GM04503 (cell line): Measurements from ENCODE around the gene AVPR2.

Experiments used
- DNase-seq: peaks from one replicate; pipeline ENCODE4 v3.0.0-alpha.2; 2012; ENCODE audit warnings: low read depth

Gene AVPR2

DNA sequence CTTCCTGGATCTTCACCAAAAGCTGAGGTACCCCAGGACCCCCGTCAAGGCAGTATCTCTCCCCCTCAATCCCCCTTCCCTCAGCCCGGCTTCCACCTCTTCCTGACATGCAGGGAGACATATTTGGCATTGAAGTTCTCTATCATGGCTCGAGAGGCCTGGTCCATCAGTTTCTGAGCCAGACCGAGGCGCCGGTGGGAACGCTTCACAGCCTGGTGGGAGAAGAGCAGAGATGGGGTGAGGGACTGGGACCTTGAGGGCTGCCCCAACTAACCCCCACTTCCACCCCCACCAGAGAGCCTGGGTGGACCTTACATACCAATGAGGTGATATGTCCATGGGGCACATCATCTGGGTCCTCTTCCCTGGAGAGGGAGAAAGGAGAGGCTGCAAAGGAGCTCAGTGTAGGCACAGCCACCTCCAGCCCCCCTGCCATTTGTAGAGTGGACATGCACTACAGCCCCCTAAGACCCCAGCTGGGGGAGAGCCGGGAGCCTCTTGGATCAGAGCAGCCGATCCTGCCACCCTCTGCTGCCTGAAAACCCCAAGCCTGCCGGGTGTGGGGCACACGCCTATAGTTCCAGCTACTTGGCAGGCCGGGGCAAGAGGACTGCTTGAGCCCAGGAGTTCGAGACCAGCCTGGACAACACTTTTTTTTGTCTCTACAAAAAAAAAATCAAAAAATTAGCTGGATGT, 27.9 kb downstream of the AVPR2 start:
- no peak for DNase-seq

DNA sequence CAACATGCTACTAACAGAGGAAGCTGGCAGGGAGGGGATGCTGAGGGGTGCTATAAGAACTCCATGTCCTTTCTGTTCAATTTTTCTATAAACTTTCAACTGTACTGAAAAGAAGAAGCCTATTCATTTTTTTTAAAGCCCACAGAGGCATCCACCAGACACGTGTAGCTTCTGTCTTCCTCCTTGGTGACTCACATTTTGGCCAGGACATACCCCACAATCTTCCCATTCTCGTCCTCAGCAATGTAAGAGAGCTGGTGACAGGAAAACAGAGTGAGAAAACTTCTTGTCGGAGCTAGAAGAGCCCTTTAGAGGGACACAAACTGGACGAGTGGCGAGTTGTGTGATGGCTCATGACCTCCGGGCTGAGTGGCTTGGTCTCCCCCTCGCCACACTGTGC, 29.3 kb downstream of the AVPR2 start:
- peak; percentile 35 for DNase-seq

DNA sequence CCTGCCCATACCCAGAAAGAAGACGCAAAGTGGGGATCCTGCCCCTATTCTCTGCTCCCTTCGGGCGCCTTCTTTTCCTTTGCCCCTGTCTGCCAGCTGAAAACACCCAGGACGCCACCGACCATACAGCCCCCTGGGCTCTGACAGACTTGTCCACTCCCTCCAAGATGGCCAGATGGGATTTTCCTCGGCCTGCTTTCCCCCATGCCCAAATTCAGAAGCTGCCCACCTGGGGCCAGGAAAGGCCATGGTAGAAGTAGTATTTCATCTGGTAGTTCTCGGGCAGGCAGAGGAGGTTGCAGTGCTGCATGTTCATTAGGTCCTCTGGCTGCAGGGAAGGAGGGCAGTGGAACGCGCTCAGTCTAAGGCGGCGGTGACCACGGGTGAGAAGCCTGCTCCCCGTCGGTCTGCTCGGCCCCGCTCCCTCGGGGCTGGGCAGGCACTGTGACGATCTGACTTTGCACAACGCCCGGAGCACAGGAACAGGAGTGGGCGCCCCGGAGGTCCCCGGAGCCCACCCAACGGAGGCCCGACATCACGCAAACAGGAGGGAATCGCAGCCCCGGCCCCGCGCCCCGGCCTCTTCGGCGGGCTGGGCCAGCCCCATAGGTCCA, 29.8 kb downstream of the AVPR2 start:
- DNase-seq, result no peak

DNA sequence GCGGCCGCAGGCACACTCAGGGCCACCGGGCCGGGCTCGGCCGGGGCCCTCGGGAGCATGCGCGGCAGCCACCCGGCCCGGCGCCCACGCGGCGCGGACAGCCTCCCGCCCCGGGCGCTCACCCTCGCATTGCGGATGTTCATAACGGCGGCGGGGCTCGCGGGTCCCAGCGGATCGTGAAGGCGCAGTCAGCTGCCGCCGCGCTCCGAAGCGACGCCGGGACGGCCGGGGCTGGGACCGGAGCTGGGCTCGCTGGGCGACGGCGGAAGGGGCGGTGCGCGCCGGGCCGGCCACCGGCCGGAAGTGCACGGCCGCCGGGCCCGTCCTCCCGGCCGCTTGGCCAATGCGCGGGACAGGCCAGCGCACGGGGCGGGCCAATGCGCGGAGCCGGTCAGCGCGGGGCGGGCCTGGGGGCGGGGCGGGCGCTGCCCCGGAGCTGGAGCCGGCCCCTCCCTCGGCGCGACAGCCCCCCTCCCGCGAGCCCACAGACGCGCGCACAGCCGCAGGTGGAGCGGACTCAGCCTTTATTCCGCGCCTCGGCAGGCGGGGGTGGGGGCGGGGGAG, 30.4 kb downstream of the AVPR2 start, which contains the start of gene NAA10:
TSS of gene NAA10 (minus strand) at position 276 of the 564 bp plus-strand sequence. CDS start at position 143, 133 bp downstream.
- DNase-seq, result no peak

DNA sequence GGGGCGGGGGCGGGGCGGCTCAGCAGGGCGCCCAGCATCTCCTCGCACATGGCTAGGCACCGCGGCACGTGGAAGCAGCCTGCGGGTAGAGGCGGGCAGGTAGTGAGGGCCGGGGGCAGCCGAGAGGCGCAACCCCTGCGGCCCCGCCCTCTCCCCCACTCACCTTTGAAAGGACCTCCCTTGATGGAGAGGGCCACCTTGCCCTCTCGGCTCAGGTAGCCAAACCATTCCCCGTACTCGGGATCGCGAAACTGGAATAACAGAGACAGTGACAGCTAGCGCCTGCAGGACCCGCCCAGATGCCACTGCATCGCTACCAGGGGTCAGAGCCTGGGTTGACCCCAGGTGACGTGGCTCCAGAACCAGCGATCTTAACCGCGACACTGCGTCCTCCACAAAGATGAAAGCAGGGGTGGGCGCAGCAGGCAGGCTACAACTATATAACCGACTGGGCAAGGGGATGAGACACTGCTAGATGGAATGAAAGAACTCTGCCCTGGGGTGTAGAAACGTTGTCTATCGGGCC, 30.9 kb downstream of the AVPR2 start:
- DNase-seq, result no peak

DNA sequence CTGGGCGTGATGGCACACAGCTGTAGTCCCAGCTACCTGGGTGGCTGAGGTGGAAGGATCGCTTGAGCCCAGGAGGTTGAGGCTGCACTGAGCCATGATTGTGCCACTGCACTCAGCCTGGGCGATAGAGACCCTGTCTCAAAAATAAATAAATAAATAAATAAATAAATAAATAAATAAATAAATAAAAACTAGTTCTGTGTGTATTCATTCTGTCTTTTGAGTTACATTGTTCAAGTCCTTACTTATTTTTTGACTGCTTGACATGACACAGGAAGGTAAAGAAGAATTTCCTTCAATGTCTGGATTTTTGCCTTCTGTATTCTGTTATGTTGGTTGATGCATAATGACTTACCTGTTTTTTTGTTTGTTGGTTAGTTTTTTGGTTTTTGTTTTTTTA, 32.6 kb downstream of the AVPR2 start:
- DNase-seq, result no peak

DNA sequence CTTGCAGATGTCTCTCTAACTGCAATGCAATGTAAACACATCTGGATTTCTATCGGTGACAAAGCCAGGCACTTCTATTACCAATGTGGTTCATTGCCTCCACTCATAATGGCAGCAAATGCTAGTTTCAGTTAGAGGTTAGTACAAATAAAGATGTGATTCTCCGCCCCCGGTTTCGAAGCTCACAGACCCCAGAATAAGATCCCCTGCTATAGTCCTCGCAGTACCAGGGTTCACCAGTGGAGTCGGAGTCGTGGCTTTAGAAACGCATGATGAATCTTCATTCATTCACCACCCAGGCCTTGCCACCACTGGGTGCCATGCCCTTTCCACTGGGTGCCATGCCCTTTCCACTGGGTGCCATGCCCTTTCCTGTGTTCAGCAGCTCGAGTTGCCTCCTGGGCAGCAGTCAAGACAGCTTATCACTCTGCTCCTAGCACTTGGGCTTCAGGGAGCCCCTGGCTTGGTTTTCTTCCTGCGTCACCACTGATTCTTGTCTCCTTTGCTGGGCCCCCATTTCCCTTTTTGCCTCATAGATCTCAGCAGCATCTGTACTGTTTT, 33.8 kb downstream of the AVPR2 start:
- no peak for DNase-seq

DNA sequence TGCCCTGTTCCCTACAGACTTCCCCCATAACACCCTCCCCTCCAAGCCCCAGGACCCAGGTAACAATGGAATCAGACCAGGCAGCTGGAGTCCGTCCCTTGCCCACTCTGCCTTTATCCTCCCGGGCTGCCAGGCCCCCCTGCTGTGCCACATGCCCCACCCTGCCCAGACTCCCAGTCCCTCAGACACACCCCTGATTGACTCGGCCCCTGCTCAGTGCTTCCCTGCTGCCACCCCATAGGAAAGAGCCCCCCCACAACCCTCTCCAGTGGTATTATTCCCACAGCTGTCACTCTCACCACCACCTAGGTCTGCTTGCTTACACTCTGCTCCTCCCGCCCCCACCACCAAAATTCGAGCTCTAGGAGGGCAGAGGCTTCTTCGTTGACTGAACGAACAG, 35.1 kb downstream of the AVPR2 start:
- DNase-seq, result no peak

DNA sequence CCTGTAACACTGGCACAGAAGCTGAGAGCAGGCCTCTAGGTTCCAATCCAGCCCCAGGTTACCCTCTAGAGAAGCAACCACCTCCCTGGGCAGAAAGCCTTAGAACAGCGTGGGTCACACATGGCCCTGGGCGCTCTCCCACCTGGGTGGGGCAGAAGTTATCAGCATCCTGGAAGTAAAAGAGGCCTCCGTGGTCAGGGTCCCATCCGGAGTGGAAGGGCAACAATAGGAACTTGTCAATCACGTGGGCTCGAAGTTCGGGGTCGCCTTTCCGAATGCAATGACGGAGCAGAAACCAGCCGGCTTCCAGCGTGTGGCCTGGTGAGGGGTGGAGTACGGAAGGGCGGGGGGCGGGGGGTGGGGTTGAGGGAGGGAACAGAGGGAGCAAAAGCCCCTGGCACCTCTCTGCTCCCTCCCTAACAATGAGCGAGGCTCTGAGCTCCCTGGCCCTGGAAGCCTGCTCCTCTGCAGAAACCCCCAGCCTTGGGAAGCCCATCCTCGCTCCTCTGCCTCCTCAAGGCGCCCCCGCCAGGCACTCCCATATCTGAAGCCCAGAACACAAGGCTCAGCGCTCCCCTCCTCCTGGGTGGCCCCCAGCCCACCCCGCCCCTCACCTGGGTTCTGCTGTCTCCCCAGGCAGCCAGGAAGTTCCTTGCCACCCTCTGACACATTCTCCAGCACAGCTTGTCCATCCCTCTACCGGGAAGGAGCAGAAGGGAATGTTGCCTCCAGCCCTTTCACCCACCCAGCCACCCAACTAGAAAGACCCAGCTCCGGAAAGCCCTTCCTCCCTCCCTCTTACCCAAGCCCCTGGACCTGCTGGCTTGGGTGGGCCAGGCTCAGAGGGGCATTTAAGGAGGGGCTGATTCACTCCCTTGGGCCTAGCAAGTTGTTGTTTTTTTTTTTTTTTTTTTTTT, 37.1 kb downstream of the AVPR2 start:
- DNase-seq, result no peak

DNA sequence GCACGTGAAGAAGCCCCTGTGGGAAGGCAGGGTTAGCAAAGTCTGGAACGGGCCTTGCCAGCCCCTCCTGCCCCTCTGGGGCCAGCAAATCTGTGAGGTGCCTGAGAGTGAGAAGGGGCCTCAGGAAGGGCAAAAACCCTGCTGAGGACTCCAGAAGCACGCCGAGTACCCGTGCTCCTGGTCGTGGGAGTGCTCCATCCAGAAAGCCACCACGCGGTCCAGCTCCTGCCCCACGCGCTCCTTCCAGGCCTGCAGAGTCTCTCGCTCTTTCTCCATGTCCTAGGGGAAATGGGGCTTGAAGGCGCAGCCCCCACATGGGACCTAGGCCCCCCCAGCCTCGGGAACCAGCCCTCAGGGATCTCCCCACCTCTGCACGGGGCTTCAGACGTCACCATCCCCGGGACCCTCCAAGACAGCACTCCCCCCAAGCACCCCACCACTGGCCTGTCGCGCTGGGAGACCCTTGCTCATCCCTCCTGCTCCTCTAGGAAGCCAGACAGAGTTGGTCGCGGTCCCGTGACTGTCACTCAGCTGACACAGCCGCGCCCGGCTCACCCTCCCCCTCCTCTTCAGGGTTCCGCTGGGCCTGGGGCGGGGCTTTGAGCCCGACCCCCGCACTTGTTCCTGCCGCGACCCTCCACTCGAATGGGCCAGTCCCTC, 39.8 kb downstream of the AVPR2 start, which contains the start of gene RENBP:
TSS of gene RENBP (minus strand) at position 504 of the 660 bp plus-strand sequence. CDS start at position 471, 33 bp downstream.
- no peak for DNase-seq

DNA sequence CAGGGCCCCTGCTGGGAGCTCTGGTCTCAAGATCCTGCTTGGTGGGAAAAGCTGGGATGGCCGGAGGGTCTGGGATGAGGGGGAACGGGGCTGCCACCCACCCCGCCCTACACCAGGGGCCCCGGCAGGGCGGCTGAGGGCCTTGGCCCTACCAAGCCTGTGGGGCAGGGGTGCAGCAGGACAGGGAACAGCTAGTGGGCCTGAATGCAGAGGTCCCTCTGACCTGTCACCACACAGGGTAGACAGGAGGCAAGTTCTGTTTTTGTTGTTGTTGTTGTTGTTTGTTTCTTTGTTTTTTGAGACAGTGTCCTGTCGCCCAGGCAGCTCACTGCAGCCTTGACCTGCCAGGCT, 40.3 kb downstream of the AVPR2 start:
- DNase-seq, result no peak

DNA sequence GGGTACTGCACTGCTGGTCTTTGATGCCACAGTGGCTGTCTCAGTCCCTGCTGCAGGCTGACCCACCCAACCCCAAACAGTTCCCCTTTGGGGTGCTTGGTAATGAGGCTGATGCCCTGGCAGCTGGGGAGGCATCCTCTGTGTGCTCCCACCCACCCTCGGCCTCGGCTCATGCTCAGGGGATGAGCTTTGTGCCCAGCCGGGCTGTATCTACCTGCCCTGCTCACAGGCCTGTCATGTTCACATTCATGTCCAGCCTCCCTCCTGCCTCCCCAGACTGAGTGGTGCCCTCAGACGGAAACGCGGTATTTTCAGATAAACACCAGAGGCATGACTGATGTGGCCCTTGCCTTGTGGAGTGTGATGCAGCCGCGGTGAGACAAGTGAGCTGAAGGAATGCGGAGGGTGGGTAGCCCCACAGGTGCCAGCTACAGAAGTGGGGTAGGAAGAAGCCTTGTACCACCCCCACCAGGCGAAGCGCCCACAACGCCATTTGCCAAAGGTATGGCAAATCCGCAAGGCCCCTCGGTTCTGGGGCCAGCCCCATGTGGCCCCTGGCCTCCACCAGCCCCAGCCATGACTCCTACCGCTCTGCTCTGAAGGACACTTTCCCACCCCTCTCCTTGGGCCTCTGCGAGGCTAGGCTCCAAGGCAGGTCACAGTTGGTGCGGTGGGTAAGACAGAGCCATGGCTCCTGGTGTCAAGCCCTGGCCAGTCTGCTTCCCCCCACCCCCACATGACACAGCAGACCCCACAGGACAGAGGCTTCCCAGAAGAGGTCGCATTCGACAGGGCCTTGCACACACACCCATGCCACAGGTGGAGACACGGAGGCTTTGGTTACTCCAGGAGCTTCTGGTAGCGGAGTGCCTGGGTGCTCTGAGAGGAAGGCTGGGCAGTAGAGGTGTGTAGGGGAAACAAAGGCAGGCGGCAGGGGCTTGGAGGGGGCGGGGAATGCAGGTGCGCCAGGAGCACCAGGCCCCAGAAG, 41.8 kb downstream of the AVPR2 start:
- no peak for DNase-seq

DNA sequence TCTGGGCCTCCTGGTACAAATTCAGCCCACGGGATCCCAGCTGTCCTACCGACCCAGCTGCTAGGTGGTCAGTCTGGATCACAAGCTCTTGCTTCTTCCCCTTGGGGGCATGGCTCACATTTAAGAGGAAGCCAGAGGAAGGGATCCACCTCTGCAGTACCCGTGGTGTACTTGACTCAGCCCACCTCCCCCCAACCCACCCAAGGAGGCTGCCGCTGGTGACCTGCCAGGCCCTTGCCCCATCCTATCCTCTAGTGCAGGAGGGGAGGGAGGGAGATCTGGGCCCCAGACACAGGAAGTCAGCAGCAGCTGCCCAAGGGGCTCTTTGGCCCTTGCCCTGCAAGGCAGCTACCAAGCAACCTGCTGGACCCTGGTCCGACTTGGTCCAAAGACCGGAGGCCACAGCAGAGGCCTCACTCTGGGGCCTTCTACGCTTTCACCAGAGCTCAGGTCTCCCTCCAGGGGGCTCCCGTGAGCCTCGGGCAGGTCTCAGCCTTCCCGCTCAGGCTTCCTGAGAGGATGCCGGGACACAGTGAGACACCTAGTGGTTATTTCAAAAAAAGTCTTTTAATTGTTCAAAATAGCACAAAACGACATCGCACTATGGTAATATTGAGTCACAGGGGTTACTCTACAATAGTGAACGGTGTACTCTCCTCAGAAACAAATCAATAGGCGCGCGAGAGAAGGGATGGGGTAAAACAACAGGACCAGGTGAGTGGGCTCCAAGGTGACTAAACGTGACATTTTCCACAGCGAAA, 42.7 kb downstream of the AVPR2 start:
- DNase-seq, result no peak

DNA sequence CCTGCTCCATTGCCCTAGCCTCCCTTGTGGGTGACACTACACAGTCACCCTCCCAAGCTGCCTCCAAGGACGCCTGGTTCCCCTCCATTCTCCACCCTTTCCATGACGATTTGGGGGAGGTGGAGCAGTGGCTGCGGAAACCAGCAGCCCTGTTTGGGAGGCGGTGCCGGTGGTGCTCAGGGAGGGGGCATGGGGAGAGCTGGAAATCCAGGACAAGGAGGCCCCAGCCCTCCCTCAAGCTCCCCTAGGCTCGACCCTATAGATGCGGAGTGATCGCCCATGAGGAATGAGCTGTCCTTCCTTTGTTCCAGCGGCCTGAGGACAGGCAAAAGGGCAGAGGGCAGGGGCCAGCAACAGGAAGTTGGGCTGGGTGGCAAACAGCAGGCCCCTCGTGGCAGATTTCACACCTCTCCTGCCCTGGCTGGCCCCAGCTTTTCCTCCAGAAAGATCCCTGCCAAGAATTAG, 43.6 kb downstream of the AVPR2 start:
- DNase-seq, result no peak

DNA sequence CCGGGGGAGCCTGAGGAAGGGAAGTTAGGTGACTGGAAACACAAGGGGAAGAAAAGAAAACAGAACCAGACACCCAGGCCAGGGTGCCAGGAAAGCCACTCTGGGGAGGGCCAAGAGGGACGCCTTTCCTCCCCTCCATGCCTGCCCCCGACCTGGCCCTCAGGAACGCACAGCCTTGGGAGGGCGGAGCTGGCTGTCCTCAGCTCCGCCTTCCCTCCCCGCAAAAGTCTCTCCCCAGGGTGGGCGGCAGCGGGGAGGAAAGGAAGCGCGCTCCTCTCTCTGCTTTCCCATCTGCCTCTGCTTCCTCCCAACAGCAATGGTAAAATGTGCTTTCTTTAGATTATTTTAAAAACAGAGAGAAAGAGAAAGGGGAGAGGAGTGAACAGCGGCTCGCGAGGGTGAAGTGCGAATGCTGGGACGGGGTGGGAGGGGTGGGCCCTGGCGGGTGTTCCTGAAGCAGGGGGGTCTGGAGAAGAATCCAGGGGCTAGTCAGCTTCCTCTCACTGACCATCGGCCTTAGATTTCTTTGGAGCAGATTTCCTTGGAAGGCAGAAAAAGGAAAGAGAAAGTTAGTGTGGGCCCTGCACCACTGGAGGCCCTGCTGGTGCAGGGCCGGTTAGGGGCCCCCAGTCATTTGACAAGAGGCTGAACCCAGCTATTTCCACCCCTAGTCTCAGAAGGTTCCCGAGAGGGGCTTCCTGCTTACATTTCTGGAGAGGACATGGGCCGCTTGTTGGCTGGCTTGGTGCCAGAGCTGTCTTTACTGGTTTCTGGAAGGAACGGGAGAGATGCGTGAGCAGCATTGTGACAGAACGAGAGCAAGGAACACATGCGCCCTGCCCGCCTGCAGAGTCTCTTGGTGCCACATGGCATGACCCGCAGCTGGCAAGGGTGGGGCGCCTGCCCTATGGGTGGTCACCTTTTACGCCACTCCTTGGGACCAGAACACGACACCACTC, 44.7 kb downstream of the AVPR2 start:
- no peak for DNase-seq

DNA sequence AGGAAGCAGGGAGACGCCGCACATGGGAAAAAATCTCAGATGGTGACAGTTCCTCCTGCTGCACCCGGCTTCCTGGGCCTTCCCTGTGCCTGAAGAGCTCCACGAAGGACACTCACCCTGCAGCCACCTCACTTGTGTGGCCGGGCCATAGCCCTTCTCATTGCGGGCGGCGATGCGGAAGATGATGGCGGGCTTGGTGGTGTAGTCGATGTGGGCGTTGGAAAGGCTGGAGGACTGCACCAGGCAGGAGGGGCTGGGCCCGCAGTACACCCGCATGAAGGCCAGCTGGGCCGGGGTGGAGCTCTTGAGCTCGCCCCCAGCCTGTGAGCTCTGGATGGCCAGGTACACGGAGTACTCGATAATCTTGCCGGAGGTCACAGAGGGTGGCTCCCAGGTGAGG, 45.7 kb downstream of the AVPR2 start:
- no peak for DNase-seq

DNA sequence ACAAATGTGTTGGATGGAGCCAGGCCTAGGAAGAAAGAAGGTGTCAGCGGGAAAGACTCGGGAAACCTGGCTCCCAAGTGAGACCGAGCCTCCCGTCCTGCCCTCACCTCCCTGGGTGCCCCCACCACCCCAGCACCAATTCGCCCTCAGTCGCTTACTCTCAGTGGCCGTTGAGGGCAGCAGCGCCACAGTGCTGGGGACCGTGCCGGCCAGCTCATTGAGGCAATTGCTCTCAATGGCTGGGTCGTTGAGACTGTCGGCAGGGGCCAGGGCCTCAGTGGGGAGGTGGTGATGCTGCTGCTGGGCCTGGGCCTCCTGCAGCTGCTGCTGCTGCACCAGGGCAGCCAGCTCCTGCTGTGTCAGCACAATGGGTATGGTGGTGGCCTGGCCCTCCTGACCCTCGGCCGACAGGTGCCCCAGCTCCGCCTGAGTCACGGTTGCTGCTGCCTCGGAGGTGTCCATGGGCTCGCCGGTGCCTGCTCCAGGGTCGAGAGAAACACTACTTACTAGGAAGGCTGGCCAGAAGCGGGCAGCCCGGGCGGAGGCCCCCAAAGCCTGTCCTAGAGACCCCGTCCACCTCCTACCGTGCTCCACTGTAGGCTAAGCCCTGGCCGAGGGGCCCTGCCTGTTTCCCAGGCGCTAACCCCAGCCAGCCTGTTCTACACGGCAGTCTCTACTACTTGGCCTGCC, 47.4 kb downstream of the AVPR2 start:
- DNase-seq, result no peak
